GM19395 (cell line): Measurements from ENCODE around the gene MAGI1.
"Not testable (repeated sequence)": the region's sequence is repeated elsewhere in the genome, so short reads cannot be mapped to it uniquely, and the experiment has no call there.

Experiments used
- ATAC-seq: cut with Tn5 transposase; IDR thresholded peaks from one replicate; pipeline ENCODE4 v1.9.1; 2021; ENCODE audit warnings: mild to moderate bottlenecking, moderate library complexity; ENCODE audit not compliant: unreplicated experiment

Gene MAGI1

GRCh38 chr3:66038726-66039589, at the start of gene MAGI1:
Gene MAGI1, minus strand, starts transcription at chr3:66038918. Its CDS starts 610 bp downstream, at chr3:66038308.
- ATAC-seq: peak; percentile 76

GRCh38 chr3:66083784-66084213, 45.1 kb upstream of the MAGI1 start:
- ATAC-seq: no peak

- no peak for ATAC-seq
Observed at GRCh38 chr3:66083096-66083678, 44.5 kb upstream of the MAGI1 start.

GRCh38 chr3:66082679-66083078, 44.0 kb upstream of the MAGI1 start:
- no peak for ATAC-seq

GRCh38 chr3:66080167-66080566, 41.4 kb upstream of the MAGI1 start:
- no peak for ATAC-seq

- ATAC-seq: no peak
Observed at GRCh38 chr3:66077973-66078372, 39.3 kb upstream of the MAGI1 start.

DNA sequence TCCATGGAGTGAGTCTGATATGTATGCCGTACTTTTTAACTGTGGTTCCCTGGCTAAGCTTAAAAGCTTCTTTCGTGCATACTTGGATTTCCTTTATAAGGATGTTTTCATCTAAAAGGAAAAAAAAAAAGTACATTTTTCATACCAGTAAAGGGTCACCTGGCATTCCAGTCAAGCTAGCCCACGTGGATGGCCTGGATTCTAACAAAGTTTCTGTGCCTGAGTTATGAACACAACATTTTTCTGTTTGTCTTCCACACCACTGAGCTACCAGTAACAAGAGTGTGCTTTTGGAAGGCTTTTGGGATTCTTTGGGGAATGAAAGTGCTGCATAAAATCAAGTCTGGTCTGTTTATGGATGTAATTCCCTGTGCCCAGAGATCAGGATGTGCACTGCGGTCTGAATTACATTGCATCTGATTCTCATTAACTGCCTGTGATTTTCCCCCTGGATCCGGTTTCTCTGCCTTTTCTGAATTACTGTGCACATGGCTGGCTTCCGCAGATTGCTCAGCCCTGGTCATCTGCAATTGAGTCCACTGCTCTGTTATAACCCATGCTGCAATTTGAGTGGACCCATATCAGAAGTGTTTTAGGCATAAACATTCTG, 38.2 kb upstream of the MAGI1 start:
- ATAC-seq: no peak

DNA sequence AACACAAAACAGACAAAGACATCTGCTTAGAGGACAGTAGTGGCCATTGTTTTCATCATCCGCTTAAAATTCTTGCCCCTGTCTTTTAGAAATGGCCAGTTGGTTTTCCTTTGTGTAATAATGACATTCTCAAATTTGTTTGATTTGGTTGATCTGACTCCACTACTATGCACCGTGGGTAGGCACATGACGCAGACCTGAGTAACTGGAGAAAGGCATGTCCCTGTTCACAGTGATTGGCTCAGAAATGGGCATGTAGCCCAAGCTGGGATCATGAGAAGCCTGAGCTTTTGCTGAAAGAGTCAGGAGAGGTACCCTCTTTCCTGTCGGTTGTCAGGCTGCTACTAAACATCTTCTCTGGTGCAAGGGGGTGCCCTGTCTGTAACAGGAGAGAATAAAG, 36.6 kb upstream of the MAGI1 start:
- ATAC-seq: no peak

DNA sequence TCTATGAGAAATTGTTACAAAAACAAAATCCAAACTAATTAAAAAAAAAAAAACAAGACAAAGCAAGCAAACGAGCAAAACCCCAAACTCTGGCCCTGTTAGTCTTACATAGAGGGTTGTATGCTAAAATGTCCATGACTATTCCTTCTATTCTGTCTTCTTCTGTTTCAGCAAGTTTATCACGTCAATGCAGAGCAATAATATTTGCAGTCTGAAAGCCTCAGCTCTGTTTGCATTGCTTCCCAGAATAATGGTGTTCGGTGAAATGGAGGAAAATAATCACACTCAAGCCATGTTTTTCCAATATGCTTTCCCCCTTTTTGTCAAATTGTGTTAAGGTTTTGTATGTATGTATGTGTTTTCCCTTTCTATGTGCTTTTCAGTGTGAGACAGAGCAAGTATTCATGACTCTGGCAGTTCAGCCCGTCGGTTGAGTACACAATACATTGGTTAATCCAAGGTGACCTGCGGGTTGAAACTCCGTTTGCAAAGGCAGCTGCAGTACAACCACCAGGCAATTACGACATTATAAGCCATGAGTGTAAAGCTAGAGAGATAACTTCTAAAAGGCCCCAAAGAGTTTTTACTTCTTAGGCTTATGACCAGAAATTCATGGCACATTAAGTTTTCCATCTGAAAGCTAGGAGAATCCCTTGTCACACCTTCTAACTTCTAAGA, 34.9 kb upstream of the MAGI1 start:
- no peak for ATAC-seq

- no peak for ATAC-seq
Observed at GRCh38 chr3:66068255-66068654, 29.5 kb upstream of the MAGI1 start.

- no peak for ATAC-seq
Observed at GRCh38 chr3:66066963-66067617, 28.4 kb upstream of the MAGI1 start.

GRCh38 chr3:66055289-66055688, 16.6 kb upstream of the MAGI1 start:
- no peak for ATAC-seq

DNA sequence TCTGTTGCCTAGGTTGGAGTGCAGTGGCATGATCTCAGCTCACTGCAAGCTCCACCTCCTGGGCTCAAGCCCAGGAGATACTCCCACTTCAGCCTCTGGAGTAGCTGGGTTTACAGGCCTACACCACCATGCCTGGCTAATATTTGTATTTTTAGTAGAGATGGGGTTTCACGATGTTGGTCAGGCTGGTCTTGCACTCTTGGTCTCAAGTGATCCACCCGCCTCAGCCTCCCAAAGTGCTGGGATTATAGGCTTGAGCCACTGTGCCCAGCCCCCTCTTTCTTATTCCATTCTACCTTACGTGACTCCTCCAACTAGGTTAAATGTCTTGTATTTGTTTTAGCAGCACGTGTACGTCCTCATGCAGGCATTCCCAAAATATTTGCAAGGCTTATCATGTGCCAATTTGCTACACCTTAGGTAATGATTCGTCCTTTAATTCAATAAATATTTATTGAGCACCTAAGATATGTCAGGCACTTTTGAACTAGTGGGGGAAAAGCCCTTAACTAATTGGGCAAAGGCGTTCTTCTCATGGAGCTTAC, 14.9 kb upstream of the MAGI1 start:
- ATAC-seq: no peak

- ATAC-seq: no peak
Observed at GRCh38 chr3:66052721-66053549, 14.2 kb upstream of the MAGI1 start.

DNA sequence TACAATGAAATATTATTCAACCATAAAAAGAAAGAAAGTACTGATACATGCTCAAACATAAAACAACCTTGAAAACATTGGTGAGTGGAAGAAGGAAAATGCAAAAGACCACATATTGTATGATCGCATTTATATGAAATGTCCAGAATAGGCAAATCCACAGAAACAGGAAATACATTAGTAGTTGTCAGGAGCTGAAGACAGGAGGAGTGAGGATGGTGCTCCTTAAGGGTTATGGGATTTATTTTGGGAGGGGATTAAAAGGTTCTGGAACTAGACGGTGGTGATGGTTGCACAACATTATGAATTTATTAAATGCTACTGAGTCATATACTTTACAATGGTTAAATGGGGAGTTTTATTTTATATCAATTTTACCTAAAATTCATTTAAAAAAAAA, 12.1 kb upstream of the MAGI1 start:
- ATAC-seq: no peak

DNA sequence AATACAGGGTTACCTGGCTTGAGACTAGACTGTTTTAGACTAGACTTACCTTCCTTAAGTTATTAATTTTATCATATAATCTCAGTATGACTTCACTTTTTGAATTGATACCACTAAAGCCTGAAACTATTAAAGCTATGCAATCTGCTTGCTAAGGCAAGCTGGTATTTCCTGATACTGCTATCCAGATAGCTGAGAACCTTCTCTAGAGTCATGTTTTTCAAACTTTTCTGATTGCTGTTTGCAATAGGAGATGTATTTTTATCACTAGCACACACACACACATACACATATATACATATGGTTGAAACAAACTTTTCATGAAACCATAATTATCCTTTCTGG, 9.3 kb upstream of the MAGI1 start:
- no peak for ATAC-seq

DNA sequence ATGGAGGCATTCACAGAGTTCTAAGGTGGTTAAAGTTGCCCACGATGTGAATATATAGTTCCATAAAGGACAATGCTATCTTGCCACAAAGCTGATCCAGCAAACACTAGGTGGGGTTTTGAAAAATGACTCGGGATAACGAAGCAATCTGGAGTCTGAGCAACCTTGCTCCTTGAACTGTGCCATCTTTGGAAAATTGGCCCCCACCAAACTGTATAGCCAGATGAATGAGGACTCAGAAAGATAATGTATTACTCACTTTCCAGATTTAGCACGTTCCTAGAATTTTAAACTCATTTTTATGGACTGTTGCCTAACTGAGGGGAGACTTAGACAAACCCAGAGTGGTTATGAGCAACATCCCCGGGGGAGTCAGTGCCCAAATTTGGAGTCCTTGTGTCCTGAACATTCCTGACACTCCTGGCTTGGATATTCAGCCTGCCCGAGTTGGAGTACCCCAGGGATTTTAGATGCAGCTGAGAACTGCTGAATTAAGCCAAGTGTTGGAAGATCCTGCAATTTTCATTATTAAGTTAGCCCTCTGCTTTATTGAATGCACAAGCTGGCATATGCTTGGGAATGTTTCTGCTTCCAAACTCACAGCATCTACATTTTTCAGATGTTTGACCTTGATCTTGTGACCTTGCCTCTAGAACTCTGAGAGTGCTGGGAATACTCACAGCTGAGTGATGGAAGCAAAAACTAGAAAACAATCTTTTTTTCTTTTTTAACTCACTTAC, 8.8 kb upstream of the MAGI1 start:
- ATAC-seq: no peak

DNA sequence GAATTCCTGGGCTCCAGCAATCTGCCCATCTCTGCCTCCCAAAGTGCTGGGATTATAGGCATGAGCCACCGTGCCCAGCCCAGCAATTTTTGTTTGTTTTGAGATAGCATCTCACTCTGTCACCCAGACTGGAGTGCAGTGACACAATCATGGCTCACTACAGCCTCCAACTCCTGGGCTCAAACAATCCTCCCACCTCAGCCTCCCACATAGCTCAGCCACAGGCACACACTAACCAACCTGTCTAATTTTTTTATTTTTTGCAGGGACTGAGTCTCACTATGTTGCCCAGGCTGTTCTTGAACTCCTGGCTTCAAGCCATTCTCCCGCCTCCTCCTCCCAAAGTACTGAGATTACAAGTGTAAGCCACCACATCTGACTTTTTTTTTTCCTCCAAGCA, 7.6 kb upstream of the MAGI1 start:
- ATAC-seq: not testable (repeated sequence)

- ATAC-seq: no peak
Observed at GRCh38 chr3:66041828-66042227, 3.1 kb upstream of the MAGI1 start.
